ENCODE measurements around the gene GUCY1B1. TPM values are rescaled to one million over a fixed set of nuclear protein-coding genes. Genes with fewer than 3 reads are reported as not detected.

GUCY1B1 gene
- total RNA-seq, 4 donors from 2014 or later: 4.3 to 8.1 (median 5.5) TPM

- ATAC-seq: no peak
- Histone ChIP-seq H3K4me1 (no peaks in the 10 kb centered on the region), H3K36me3 (no peaks in the 10 kb centered on the region), H3K27ac (peak overlapping the region in 1 of 4 donors; percentile 12), H3K27me3 (no peaks in the 10 kb centered on the region), H3K9me3 (no peaks in the 10 kb centered on the region), H3K4me3 (no peak overlapping the region)
- intact Hi-C loops (cut with DNase I; ENCODE audit: low total_unique reads) (no loop called here), in situ Hi-C loops (cut with MboI; ENCODE audit: low sequenced_read_pairs in 4 of 4) (no loop called here)
- DNase-seq: no peak
- TF ChIP-seq, protein P1, sequence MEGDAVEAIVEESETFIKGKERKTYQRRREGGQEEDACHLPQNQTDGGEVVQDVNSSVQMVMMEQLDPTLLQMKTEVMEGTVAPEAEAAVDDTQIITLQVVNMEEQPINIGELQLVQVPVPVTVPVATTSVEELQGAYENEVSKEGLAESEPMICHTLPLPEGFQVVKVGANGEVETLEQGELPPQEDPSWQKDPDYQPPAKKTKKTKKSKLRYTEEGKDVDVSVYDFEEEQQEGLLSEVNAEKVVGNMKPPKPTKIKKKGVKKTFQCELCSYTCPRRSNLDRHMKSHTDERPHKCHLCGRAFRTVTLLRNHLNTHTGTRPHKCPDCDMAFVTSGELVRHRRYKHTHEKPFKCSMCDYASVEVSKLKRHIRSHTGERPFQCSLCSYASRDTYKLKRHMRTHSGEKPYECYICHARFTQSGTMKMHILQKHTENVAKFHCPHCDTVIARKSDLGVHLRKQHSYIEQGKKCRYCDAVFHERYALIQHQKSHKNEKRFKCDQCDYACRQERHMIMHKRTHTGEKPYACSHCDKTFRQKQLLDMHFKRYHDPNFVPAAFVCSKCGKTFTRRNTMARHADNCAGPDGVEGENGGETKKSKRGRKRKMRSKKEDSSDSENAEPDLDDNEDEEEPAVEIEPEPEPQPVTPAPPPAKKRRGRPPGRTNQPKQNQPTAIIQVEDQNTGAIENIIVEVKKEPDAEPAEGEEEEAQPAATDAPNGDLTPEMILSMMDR (IDR thresholded peaks at IDR 0.05 in 4 of 5, conservative IDR thresholded peaks at IDR 0.05 in 1 of 5): no peak
- TF ChIP-seq POLR2A (IDR thresholded peaks at IDR 0.05): no peak
Measured at GRCh38 chr4:155777971-155778735, 19.3 kb downstream of the GUCY1B1 start.

DNA sequence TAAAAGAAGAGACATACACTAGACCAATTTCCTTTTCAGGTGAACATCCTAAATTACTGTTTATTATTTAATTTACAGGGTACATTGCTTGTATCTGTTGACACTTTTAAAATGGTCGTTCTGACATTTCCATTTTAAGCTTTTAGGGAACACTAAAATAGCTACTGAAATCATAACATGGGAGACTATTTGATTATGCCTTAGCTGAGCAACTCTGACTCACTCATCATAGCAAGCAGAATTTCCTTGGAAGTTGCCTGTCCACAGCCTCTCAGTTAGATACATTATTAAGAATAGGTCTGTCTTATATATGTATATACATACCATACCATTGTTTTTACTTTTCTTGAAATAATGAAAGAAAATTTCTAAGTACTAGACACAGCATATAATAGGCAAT lies 22.0 kb downstream of the GUCY1B1 start:
- no peak overlapping the region for H3K27ac ChIP-seq

GRCh38 chr4:155781249-155781831 lies 22.5 kb downstream of the GUCY1B1 start:
- Histone ChIP-seq H3K4me1 (no peaks in the 10 kb centered on the region), H3K36me3 (no peaks in the 10 kb centered on the region), H3K4me3 (no peak overlapping the region), H3K27ac (no peak overlapping the region), H3K9me3 (no peaks in the 10 kb centered on the region), H3K27me3 (no peaks in the 10 kb centered on the region)
- in situ Hi-C loops (cut with MboI; ENCODE audit: low sequenced_read_pairs in 4 of 4): loop anchor here in 2 of 4 donors (5.0 to 10.0 kb wide), 2 partner anchors 337 to 339 kb away; no protein-coding TSS in a partner anchor
- DNase-seq (no peak), ATAC-seq (no peak)
- TF ChIP-seq POLR2A (IDR thresholded peaks at IDR 0.05): no peak
- TF ChIP-seq, protein P1 (IDR thresholded peaks at IDR 0.05 in 4 of 5, conservative IDR thresholded peaks at IDR 0.05 in 1 of 5): no peak
- intact Hi-C loops (cut with DNase I; ENCODE audit: low total_unique reads): no loop called here

More for the DNA sequence above, 22.0 kb downstream of the GUCY1B1 start:
- no peak overlapping the region for H3K4me3 ChIP-seq
- intact Hi-C loops (cut with DNase I; ENCODE audit: low total_unique reads): no loop called here
- no peaks in the 10 kb centered on the region for H3K4me1 ChIP-seq
- no peaks in the 10 kb centered on the region for H3K9me3 ChIP-seq
- TF ChIP-seq POLR2A (IDR thresholded peaks at IDR 0.05): no peak
- no peaks in the 10 kb centered on the region for H3K36me3 ChIP-seq
- in situ Hi-C loops (cut with MboI; ENCODE audit: low sequenced_read_pairs in 4 of 4): loop anchor here in 2 of 4 donors (5.0 to 10.0 kb wide), 2 partner anchors 336 to 338 kb away; no protein-coding TSS in a partner anchor
- DNase-seq (no peak), ATAC-seq (no peak)
- no peaks in the 10 kb centered on the region for H3K27me3 ChIP-seq

DNA sequence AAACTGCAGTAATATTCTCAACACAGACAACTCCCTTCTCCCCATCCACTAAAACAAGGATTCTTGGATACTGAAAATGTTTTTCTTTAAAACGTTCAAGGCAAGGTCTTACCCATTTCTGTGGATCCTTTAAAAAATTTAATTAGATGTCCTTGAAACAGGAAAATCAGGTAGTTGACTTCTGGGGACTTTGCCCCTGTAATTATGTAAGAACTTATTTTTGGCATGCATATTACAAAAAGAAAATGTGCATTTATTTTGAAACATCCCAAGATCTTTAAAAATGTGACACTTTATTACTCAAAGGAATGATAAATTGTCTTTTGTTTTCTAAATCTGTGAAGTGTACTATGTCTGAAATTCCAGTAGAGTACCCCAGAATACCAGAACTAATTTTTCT lies 25.8 kb downstream of the GUCY1B1 start:
- no peaks in the 10 kb centered on the region for H3K4me1 ChIP-seq
- DNase-seq: no peak
- no peak overlapping the region for H3K4me3 ChIP-seq
- intact Hi-C loops (cut with DNase I; ENCODE audit: low total_unique reads) (no loop called here), in situ Hi-C loops (cut with MboI; ENCODE audit: low sequenced_read_pairs in 4 of 4) (loop anchor here in 2 of 4 donors (5.0 to 10.0 kb wide), 2 partner anchors 340 to 342 kb away; no protein-coding TSS in a partner anchor)
- no peak for ATAC-seq
- no peaks in the 10 kb centered on the region for H3K36me3 ChIP-seq
- H3K27me3 ChIP-seq: no peaks in the 10 kb centered on the region
- H3K27ac ChIP-seq: no peak overlapping the region
- no peaks in the 10 kb centered on the region for H3K9me3 ChIP-seq
- no peak for TF ChIP-seq POLR2A (IDR thresholded peaks at IDR 0.05)
- TF ChIP-seq, protein P1 (IDR thresholded peaks at IDR 0.05 in 4 of 5, conservative IDR thresholded peaks at IDR 0.05 in 1 of 5): no peak

DNA sequence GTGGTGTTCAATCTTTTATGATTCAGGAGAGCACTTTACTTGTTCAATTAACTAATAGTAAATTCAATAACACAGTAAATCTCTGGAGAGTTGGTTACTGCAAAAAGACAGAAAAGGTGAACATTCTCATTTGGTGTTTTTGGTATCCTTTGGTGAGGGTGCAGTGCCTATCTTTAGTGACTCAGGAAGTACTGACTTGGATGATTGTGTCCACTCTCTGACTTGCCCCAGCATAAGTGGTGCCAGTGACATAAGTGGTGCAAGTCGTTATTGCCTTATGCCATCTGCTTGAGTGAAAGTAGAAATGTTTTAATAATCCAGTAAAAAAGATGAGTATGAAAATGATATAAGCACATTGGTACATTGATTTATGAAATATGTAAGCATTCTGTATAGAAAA lies 27.0 kb downstream of the GUCY1B1 start:
- TF ChIP-seq POLR2A (IDR thresholded peaks at IDR 0.05): no peak
- in situ Hi-C loops (cut with MboI; ENCODE audit: low sequenced_read_pairs in 4 of 4) (loop anchor here in 1 of 4 donors (10.0 kb wide), 1 partner anchor 341 kb away; no protein-coding TSS in a partner anchor), intact Hi-C loops (cut with DNase I; ENCODE audit: low total_unique reads) (no loop called here)
- ATAC-seq (no peak), DNase-seq (no peak)
- Histone ChIP-seq H3K27me3 (no peaks in the 10 kb centered on the region), H3K4me3 (no peak overlapping the region), H3K9me3 (no peaks in the 10 kb centered on the region), H3K4me1 (no peaks in the 10 kb centered on the region), H3K27ac (no peak overlapping the region), H3K36me3 (no peaks in the 10 kb centered on the region)

All from gastrocnemius medialis (tissue), 4 donors.